ENCODE data around the gene PLXNB2.

Gene PLXNB2

DNA sequence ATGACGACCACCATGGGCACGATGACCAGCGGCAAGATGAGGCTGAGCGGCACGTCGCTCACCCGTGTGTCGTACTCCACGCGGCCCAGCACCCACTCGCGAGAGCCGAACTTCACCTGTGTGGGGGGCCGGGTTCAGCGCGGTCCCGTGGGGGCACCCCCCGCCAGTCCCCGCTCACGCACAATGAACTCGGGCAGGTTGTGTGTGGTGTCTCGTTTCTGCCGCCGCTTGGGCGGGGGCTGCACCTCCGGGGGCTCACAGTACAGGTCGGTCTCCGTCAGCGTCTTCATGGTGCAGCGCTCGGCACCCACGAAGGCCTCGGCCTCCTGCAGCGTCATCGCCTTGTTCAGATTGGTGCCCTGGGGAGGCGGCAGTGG, 26.1 kb downstream of the PLXNB2 start:
- intact Hi-C loops (cut with DNase I; ENCODE audit: low total_unique reads), result no loop called here
- Histone ChIP-seq H3K36me3 (peaks cover 87 to 98% (median 95%) of the 10 kb centered on the region in 3 donors), H3K9me3 (no peaks in the 10 kb centered on the region), H3K4me1 (peaks cover 0 to 19% (median 0%) of the 10 kb centered on the region in 4 donors), H3K27me3 (no peaks in the 10 kb centered on the region), H3K4me3 (no peak overlapping the region), H3K27ac (no peak overlapping the region)
- TF ChIP-seq, protein P1, sequence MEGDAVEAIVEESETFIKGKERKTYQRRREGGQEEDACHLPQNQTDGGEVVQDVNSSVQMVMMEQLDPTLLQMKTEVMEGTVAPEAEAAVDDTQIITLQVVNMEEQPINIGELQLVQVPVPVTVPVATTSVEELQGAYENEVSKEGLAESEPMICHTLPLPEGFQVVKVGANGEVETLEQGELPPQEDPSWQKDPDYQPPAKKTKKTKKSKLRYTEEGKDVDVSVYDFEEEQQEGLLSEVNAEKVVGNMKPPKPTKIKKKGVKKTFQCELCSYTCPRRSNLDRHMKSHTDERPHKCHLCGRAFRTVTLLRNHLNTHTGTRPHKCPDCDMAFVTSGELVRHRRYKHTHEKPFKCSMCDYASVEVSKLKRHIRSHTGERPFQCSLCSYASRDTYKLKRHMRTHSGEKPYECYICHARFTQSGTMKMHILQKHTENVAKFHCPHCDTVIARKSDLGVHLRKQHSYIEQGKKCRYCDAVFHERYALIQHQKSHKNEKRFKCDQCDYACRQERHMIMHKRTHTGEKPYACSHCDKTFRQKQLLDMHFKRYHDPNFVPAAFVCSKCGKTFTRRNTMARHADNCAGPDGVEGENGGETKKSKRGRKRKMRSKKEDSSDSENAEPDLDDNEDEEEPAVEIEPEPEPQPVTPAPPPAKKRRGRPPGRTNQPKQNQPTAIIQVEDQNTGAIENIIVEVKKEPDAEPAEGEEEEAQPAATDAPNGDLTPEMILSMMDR (IDR thresholded peaks at IDR 0.05), result no peak
- DNase-seq, result no peak

DNA sequence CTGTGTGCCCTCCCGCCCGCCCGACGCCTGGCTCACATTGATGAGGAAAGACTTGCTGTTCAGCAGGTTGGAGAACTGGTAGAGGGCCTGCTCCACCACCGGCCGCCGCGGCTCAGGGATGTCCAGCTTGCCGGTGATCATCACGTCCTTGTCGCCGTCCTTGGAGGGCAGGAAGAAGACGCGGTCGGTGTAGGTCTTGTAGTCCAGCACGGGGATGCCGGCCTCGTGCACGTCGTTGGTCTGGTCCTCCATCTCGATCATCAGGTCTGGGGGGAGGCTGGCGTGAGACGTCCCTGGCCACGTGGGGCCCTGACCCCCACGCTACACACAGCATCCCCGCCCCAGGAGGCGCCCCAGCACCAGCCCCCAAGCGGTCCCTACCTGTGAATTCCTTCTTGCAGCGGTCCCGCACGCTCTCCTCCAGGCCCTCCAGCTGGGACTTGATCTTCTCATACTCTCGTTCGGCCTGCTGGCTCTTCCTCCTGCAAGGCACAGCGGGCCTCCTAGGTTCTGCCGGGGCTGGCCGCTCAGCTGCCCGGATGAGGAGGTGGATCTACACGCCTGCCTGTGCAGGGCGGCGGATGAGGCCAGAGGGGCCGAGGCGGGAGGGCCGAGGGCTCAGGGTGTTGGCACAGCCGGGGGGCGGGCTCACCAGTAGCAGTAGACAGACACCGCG, 26.6 kb downstream of the PLXNB2 start:
- Histone ChIP-seq H3K36me3 (peaks cover 84 to 98% (median 95%) of the 10 kb centered on the region in 3 donors), H3K27ac (no peak overlapping the region), H3K9me3 (no peaks in the 10 kb centered on the region), H3K4me1 (peaks cover 0 to 18% (median 0%) of the 10 kb centered on the region in 4 donors), H3K27me3 (no peaks in the 10 kb centered on the region), H3K4me3 (no peak overlapping the region)
- TF ChIP-seq, protein P1 (IDR thresholded peaks at IDR 0.05), result no peak
- intact Hi-C loops (cut with DNase I; ENCODE audit: low total_unique reads), result no loop called here
- DNase-seq, result no peak

DNA sequence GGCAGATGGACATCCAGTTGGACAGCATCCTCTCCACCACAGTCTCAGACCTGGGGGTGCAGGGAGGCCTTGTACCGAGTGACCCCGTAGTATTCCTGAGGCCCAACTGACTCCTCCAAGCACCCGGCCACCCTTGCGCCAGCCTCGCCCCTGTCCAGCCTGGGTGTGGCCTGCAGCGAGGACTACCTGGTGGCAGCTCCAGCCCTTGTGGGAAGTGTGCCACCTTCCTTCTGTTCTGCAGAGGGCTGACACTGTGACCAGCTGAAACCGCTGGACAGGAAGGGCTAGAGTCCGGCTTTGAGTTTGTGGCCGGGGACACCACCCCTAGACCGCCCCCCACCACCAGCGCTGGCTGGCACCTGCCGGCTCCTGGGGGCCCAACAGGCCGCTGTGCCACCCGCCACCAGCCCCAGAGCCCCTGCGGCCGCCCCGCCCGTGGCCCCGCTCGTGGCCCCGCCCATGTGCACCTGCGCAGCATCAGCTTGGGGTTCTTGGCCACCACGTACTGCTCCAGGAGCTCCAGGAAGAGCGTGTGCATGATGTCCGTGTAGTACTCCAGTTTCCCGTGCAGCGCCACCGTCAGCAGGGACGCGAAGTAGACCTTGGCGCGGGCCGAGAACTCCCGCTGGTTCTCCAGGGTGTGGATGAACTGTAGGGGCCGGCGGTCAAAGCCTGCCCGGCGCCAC, 27.3 kb downstream of the PLXNB2 start:
- Histone ChIP-seq H3K27ac (no peak overlapping the region), H3K9me3 (no peaks in the 10 kb centered on the region), H3K4me3 (no peak overlapping the region), H3K4me1 (peaks cover 0 to 18% (median 0%) of the 10 kb centered on the region in 4 donors), H3K36me3 (peaks cover 88 to 100% (median 98%) of the 10 kb centered on the region in 3 donors), H3K27me3 (no peaks in the 10 kb centered on the region)
- intact Hi-C loops (cut with DNase I; ENCODE audit: low total_unique reads), result no loop called here
- DNase-seq, result no peak
- TF ChIP-seq, protein P1 (IDR thresholded peaks at IDR 0.05), result no peak

GRCh38 chr22:50278956-50279619, 28.4 kb downstream of the PLXNB2 start:
- no peak overlapping the region for H3K4me3 ChIP-seq
- TF ChIP-seq, protein P1 (IDR thresholded peaks at IDR 0.05), result no peak
- H3K9me3 ChIP-seq, result no peaks in the 10 kb centered on the region
- H3K27me3 ChIP-seq, result no peaks in the 10 kb centered on the region
- H3K36me3 ChIP-seq, result peaks cover 87 to 96% (median 94%) of the 10 kb centered on the region in 3 donors
- no peak for DNase-seq
- H3K4me1 ChIP-seq, result peaks cover 0 to 18% (median 0%) of the 10 kb centered on the region in 4 donors
- H3K27ac ChIP-seq, result no peak overlapping the region
- intact Hi-C loops (cut with DNase I; ENCODE audit: low total_unique reads), result no loop called here

- no peak overlapping the region for H3K27ac ChIP-seq
- no peak for DNase-seq
- H3K36me3 ChIP-seq, result peaks cover 81 to 92% (median 87%) of the 10 kb centered on the region in 3 donors
- no peaks in the 10 kb centered on the region for H3K27me3 ChIP-seq
- TF ChIP-seq, protein P1 (IDR thresholded peaks at IDR 0.05), result no peak
- no peaks in the 10 kb centered on the region for H3K9me3 ChIP-seq
- peaks cover 0 to 18% (median 0%) of the 10 kb centered on the region in 4 donors for H3K4me1 ChIP-seq
- intact Hi-C loops (cut with DNase I; ENCODE audit: low total_unique reads), result no loop called here
- H3K4me3 ChIP-seq, result no peak overlapping the region
These were observed 29.0 kb downstream of the PLXNB2 start for GRCh38 chr22:50278461-50278860.

Measured in tibial artery (tissue), 4 donors.